Inflammatory macrophage treated with lipopolysaccharide for 4 hours (primary cell): ENCODE measurements around the gene ZNF790.
"Not testable (repeated sequence)": the region's sequence is repeated elsewhere in the genome, so short reads cannot be mapped to it uniquely, and the experiment has no call there.

Experiments
- DNase-seq: peaks from one replicate; pipeline ENCODE4 v3.0.0-alpha.2; 2020

Gene ZNF790

GRCh38 chr19:36837906-36838783, at the start of gene ZNF790:
TSS of gene ZNF790 (minus strand) at chr19:36838387. CDS start at chr19:36825619, 12,768 bp downstream.
- DNase-seq = peak; percentile 89

DNA sequence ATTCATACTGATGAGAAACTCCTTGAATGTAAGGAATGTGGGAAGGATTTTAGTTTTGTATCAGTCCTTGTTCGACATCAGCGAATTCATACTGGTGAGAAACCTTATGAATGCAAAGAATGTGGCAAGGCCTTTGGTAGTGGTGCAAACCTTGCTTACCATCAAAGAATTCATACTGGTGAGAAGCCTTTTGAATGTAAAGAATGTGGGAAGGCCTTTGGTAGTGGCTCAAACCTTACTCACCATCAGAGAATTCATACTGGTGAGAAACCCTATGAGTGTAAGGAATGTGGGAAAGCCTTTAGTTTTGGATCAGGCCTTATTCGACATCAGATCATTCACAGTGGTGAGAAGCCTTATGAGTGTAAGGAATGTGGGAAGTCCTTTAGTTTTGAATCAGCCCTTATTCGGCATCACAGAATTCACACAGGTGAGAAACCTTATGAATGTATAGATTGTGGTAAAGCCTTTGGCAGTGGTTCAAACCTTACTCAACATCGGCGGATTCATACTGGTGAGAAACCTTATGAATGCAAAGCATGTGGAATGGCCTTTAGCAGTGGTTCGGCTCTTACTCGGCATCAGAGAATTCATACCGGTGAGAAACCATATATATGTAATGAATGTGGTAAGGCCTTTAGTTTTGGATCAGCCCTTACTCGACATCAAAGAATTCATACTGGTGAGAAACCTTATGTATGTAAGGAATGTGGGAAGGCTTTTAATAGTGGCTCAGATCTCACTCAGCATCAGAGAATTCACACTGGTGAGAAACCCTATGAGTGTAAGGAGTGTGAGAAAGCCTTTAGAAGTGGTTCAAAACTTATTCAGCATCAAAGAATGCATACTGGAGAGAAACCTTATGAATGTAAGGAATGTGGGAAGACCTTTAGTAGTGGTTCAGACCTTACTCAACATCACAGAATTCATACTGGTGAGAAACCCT, 39.1 kb upstream of the ZNF790 start:
- DNase-seq = no peak

- DNase-seq = no peak
Measured at GRCh38 chr19:36851898-36852297, 13.7 kb upstream of the ZNF790 start.

DNA sequence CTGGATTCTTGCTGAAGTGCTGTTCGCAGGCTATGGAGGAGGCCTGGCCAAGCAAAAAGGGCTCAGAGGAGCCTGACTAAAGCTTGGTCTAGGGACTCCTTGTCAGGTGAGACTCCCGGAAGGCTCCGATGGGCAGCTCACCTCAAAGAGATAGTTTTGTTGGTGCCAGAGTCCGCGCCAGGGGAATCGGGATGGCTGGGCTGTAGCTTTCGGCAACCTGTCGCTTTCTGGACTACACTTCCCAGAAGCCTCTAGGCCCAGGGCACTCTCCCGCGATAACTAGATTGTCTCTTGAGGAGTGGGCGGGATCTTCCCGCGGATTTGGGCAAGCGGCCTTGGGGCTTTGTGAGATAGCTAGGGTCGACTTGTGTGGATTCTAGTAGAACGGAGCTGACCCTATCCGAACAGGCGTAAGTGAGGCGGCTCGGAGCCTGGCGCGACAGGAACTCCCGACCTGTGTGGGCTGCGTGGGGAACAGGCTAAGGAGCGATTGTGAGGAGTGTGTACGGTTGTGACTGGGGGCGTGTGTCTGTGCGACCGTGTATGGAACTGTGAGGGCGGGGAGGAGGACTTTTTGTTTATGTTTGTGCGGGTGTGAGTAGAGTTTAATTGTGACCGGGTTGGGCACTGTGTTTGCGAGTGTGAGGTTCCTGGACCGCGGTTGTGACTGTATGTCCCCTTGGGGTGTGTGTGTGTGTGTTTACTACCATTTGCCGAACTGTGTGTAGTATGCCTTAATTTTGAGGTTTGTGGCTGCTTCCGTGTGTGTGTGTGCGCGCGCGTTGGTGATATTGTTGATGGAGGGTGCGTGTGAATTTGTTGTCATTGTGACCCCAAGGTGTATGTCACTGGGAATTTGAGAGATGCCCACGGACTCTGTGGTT, 12.6 kb upstream of the ZNF790 start, which contains the start of gene ZNF345:
Gene ZNF345 (plus strand): TSS at position 318 of the 884 bp plus-strand sequence. CDS start 25,955 bp downstream, outside the sequence.
- peak; percentile 93 for DNase-seq

DNA sequence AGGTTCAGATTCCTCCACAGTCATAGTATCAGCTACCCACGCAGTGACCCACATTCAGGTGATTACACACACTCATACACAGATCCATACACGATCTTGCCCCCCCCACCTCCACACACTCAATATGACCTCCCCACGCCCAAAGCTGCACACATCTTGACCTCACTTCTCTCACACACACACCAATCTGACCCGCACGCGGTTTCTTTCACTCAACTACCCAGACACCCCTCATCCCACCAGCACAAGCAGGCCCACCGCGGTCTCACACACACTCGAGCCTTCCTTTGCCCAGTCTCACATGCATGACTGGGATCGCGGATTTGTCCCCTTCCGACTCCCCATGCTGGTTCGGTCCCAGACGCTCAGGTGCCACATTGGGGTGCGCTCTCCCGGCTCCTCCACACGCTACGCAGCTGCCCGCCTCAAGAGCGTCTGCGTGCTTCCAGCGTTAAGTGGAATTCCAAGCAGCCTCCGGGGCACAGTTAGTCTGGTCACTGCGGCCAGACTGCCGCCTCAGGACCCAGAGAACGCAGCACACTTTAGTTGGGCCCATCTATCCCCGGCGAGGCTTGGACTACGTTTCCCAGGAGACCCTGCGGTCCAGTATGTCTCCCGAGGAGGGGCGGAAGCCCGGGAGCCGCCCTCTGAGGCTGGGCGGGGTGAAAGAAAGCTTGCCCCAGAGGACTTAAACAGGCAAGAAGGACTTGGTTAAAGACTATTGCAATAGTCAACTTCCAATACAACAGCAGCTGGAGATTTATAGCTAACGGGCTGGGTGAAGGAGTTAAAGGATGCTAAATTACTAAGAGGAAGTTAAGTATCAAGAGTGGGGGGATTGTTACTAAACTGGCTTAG, 11.7 kb upstream of the ZNF790 start:
- peak; percentile 91 for DNase-seq

- DNase-seq = no peak
Measured at GRCh38 chr19:36847968-36848367, 9.8 kb upstream of the ZNF790 start.

- DNase-seq = no peak
Measured at GRCh38 chr19:36838784-36839324, 667 bp upstream of the ZNF790 start.

DNA sequence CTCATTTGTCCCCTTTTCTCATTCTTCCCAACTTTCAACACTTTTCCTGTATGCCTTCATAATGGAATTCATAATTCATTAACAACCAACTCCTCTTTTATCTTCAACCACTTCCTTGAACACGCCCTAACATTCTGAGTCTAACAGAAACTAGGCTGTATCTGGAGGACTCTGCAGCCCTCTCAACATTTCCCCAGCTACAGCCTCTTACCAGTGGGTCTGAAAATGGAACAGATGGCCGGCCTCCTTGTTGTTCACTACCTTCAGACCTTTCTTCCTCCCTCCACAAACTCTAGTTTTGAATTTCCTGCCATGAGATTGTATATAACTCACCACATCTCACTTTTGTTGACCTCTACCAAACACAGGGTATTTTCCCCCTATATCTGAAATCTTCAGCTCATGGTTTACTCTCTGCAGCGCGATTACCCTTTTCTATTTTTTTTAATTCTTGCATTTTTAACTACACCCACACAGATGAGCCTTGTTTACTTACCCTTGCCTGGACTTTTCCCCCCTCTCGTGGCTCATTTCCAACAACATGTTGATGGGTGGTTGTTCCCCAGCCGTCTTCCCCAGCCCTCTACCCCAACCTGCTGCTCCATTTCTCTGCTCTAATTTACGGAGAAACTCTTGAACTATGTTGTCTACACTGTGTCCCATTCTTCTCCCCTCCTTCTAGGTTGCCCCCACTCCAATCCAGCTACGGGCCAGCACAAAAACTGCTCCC, 846 bp downstream of the ZNF790 start:
- no peak for DNase-seq

- no peak for DNase-seq
Measured at GRCh38 chr19:36833430-36833829, 4.8 kb downstream of the ZNF790 start.

GRCh38 chr19:36821758-36822157, 16.4 kb downstream of the ZNF790 start:
- no peak for DNase-seq

DNA sequence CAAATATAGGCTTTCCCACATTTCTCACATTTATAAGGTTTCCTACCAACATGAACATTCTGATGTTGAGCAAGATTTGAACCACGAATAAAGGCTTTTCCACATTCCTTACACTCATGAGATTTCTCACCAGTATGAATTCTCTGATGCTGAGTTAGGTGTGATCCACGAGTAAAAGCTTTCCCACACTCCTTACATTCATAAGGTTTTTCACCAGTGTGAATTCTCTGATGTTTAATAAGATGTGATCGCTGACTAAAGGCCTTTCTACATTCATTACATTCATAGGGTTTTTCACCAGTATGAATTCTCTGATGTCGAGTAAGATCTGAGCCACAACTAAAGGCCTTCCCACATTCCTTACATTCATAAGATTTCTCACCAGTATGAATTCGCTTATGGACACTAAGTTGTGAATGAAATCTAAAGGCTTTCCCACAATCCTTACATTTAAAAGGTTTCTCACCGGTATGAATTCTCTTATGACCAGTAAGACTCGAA, 19.0 kb downstream of the ZNF790 start:
- no peak for DNase-seq

DNA sequence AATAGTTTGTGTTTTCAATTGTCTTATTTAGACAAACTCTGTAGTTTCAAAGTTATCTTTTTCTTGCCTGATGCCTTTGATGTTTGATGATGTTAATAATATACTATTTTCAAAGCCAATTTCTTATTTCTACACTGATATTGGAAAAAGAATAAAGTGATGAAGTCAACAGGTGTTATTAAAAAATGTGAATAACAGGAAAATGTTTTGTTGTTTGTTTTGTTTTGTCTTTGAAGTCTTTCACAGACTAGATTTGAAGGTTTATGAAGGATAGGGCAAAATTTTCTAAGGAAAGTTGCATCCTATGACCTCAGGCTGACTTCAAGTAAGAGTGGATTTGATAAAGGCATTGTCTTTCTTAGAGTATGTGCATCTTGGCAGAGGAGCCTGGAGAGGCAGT, 31.2 kb downstream of the ZNF790 start:
- DNase-seq = no peak

- DNase-seq = no peak
Measured at GRCh38 chr19:36805364-36805763, 32.8 kb downstream of the ZNF790 start.

DNA sequence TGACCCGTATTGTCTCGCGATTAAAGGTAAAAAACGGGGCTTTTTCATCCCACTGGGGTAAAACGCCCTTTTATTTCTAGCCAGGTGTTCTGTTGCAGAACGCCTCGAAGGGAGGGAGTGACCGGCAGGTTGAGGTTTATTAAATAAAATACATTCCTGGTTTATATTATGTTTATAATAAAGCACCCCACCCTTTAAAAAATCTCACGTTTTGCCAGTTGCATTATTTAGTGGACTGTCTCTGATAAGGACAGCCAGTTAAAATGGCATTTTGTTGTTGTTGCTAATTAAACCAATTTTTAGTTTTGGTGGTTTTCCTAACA, 40.4 kb downstream of the ZNF790 start:
- DNase-seq = no peak

DNA sequence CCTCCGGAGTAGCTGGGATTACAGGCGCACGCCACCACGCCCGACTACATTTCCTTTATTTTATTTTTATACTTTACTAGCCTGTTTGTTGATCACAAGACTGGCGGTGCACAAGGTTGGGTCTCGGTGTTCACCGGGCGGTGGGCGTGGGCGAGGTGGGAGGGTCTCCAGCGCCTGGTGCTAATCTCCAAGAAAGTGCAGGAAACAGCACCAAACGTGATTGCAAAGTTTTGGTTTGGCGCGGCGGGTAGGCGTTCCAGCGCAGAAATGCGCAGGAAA, 41.5 kb downstream of the ZNF790 start:
- no peak for DNase-seq

- DNase-seq = not testable (repeated sequence)
Measured at GRCh38 chr19:36791420-36792141, 46.6 kb downstream of the ZNF790 start.

GRCh38 chr19:36775768-36776167, 62.4 kb downstream of the ZNF790 start:
- no peak for DNase-seq

DNA sequence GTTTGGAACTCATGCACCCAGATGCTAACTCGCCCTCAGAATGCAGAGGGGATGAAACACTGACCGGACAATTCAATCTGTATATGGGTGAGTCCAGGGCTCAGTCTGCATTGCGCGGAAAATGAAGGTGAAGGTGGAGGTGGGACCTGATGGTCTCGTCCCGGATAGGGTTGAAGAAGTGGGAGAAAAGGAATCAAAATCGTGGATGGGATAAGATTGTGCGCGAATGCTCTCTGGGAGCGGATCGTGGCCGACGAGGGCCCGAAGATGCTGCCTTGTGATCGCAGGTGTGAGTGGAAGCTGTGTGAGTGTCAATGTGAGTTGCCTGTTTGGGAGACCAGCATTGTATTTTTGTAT, 65.0 kb downstream of the ZNF790 start:
- no peak for DNase-seq

- DNase-seq = peak; percentile 95
Measured at GRCh38 chr19:36772311-36773222, 65.6 kb downstream of the ZNF790 start, which contains the start of gene ZNF850. TSS of gene ZNF850 (minus strand) at chr19:36772807. CDS start at chr19:36762606, 10,201 bp downstream.
